Neural cell (in vitro differentiated cells): Measurements from ENCODE around the gene ELF1. TPM values are rescaled to one million over a fixed set of nuclear protein-coding genes. Genes with fewer than 3 reads are reported as not detected.

Experiments
- H2AFZ ChIP-seq: fragments of 200-600, 300-800 bp; sonication (generic), shearing (Covaris generic); 2 replicates; pipeline ENCODE4 v1.6.0; 2014; ENCODE audit warnings: low read depth, mild to moderate bottlenecking, antibody characterized with exemption, low read length, moderate library complexity
- H3F3A ChIP-seq: fragments of 200-600 bp; shearing (Covaris generic); 2 replicates; pipeline ENCODE4 v1.6.1; 2016; ENCODE audit warnings: mild to moderate bottlenecking, moderate library complexity, mixed read lengths, antibody characterized with exemption, low read length; ENCODE audit not compliant: insufficient read depth, poor library complexity, severe bottlenecking
- H3K27ac ChIP-seq: fragments of 200-600, 300-800 bp; sonication (generic), shearing (Covaris generic); 2 replicates; pipeline ENCODE4 v1.5.1; 2014; ENCODE audit warnings: mild to moderate bottlenecking, low read length, moderate library complexity
- H3K27me3 ChIP-seq: fragments of 300-800, 200-600 bp; sonication (generic), shearing (Covaris generic); 2 replicates; pipeline ENCODE4 v1.6.0; 2014; ENCODE audit warnings: mild to moderate bottlenecking, low read depth, low read length, moderate library complexity; ENCODE audit not compliant: insufficient read depth
- H3K36me3 ChIP-seq: fragments of 300-800, 200-600 bp; sonication (generic), shearing (Covaris generic); 2 replicates; pipeline ENCODE4 v1.5.1; 2014; ENCODE audit warnings: mild to moderate bottlenecking, antibody characterized with exemption, low read length, moderate library complexity; ENCODE audit not compliant: insufficient read depth
- H3K4me2 ChIP-seq: fragments of 300-800, 200-600 bp; sonication (generic), shearing (Covaris generic); 2 replicates; pipeline ENCODE4 v1.6.0; 2014; ENCODE audit warnings: mild to moderate bottlenecking, low read length
- H3K4me3 ChIP-seq: fragments of 300-800, 200-600 bp; sonication (generic), shearing (Covaris generic); 2 replicates; pipeline ENCODE4 v1.5.1; 2014; ENCODE audit warnings: mild to moderate bottlenecking, low read length, moderate library complexity
- H3K79me2 ChIP-seq: fragments of 200-600 bp; shearing (Covaris generic); replicated peaks from 2 replicates; pipeline ENCODE4 v1.6.0; 2014; ENCODE audit warnings: mild to moderate bottlenecking, low read length, moderate library complexity; ENCODE audit not compliant: insufficient read depth
- H3K9ac ChIP-seq: fragments of 300-800, 200-600 bp; sonication (generic), shearing (Covaris generic); 2 replicates; pipeline ENCODE4 v1.6.1; 2016; ENCODE audit warnings: mild to moderate bottlenecking, low read length, mixed read lengths
- H3K9me2 ChIP-seq: fragments of 200-600 bp; shearing (Covaris generic); 2 replicates; pipeline ENCODE4 v1.6.1; 2016; ENCODE audit warnings: mild to moderate bottlenecking, low read length, mixed read lengths; ENCODE audit not compliant: insufficient read depth
- H3K9me3 ChIP-seq: fragments of 200-600, 300-800 bp; sonication (generic), shearing (Covaris generic); 2 replicates; pipeline ENCODE4 v1.6.1; 2016; ENCODE audit warnings: mild to moderate bottlenecking, mixed run types, low read length, moderate library complexity, mixed read lengths
- H4K20me1 ChIP-seq: fragments of 200-600 bp; shearing (Covaris generic); 2 replicates; pipeline ENCODE4 v1.6.1; 2016; ENCODE audit warnings: mild to moderate bottlenecking, mixed run types; ENCODE audit not compliant: insufficient read depth
- CTCF ChIP-seq: fragments of 450-650 bp; IDR thresholded peaks from 2 replicates; pipeline ENCODE4 v1.5.1; 2014; ENCODE audit warnings: antibody characterized with exemption, mild to moderate bottlenecking, moderate library complexity; ENCODE audit not compliant: poor library complexity, severe bottlenecking
- EP300 ChIP-seq: fragments of 450-650 bp; conservative IDR thresholded peaks from 2 replicates; pipeline ENCODE4 v1.6.1; 2014; ENCODE audit warnings: antibody characterized with exemption, mild to moderate bottlenecking, moderate library complexity; ENCODE audit not compliant: poor library complexity, severe bottlenecking
- EZH2 ChIP-seq: fragments of 200-600, 300-800 bp; shearing (Covaris generic), sonication (generic); IDR thresholded peaks from 2 replicates; pipeline ENCODE4 v1.6.1; 2014; ENCODE audit warnings: antibody characterized with exemption, low read length, borderline replicate concordance, mild to moderate bottlenecking; ENCODE audit not compliant: insufficient read depth, poor library complexity, severe bottlenecking
- MXI1 ChIP-seq: fragments of 450-650 bp; conservative IDR thresholded peaks from 2 replicates; pipeline ENCODE4 v1.6.1; 2014; ENCODE audit warnings: antibody characterized with exemption, mild to moderate bottlenecking; ENCODE audit not compliant: poor library complexity, severe bottlenecking
- POLR2AphosphoS5 ChIP-seq: IDR thresholded peaks from 2 replicates; pipeline ENCODE4 v1.6.1; 2012
- RAD21 ChIP-seq: fragments of 450-650 bp; conservative IDR thresholded peaks from 2 replicates; pipeline ENCODE4 v1.6.1; 2014; ENCODE audit warnings: antibody characterized with exemption, mild to moderate bottlenecking, moderate library complexity
- REST ChIP-seq: IDR thresholded peaks from 2 replicates; pipeline ENCODE4 v1.6.1; 2012; ENCODE audit warnings: borderline replicate concordance
- SMC3 ChIP-seq: fragments of 450-650 bp; conservative IDR thresholded peaks from 2 replicates; pipeline ENCODE4 v1.6.1; 2014; ENCODE audit warnings: antibody characterized with exemption, mild to moderate bottlenecking, moderate library complexity; ENCODE audit not compliant: poor library complexity
- TAF1 ChIP-seq: IDR thresholded peaks from 2 replicates; pipeline ENCODE4 v1.6.1; 2012; ENCODE audit warnings: low read depth
- polyA plus RNA-seq: library from polyadenylated mRNA; depleted of rRNA; stranded (reverse); fragments of >200 nt; gene quantifications from 2 replicates; pipeline ENCODE4 v1.2.3, GENCODE V29; 2014

ELF1 gene
- polyA plus RNA-seq, 1 donor from 2014 or later = 2.0 TPM

GRCh38 chr13:40986101-40986856 lies 32.8 kb downstream of the ELF1 start:
- H3K79me2 ChIP-seq = no peaks in the 10 kb centered on the region

GRCh38 chr13:40985381-40986100 lies 33.6 kb downstream of the ELF1 start:
- Histone ChIP-seq H3K27ac (no peak overlapping the region), H3K27me3 (no peaks in the 10 kb centered on the region), H3K9me2 (no peaks in the 10 kb centered on the region), H3K9me3 (no peaks in the 10 kb centered on the region), H3K9ac (no peak overlapping the region), H3K36me3 (no peaks in the 10 kb centered on the region), H3K79me2 (no peaks in the 10 kb centered on the region), H4K20me1 (no peaks in the 10 kb centered on the region), H3K4me2 (no peak overlapping the region), H3K4me3 (no peak overlapping the region), H3F3A (no peaks in the 10 kb centered on the region), H2AFZ (no peak overlapping the region)
- TF ChIP-seq CTCF (no peak), POLR2AphosphoS5 (no peak), TAF1 (no peak), REST (no peak), EP300 (no peak), MXI1 (no peak), SMC3 (no peak), EZH2 (no peak), RAD21 (no peak)

More at GRCh38 chr13:40986101-40986856, 32.8 kb downstream of the ELF1 start:
- Histone ChIP-seq H3K9me2 (no peaks in the 10 kb centered on the region), H2AFZ (no peak overlapping the region), H3K4me3 (no peak overlapping the region), H4K20me1 (no peaks in the 10 kb centered on the region), H3K36me3 (no peaks in the 10 kb centered on the region), H3K9ac (no peak overlapping the region), H3K27me3 (no peaks in the 10 kb centered on the region), H3K9me3 (no peaks in the 10 kb centered on the region), H3K4me2 (no peak overlapping the region), H3F3A (no peaks in the 10 kb centered on the region), H3K27ac (no peak overlapping the region)
- TF ChIP-seq TAF1 = no peak
- TF ChIP-seq CTCF = no peak
- no peak for TF ChIP-seq EZH2
